PC-3 (cell line): ENCODE data around the gene CZIB.

ENCODE experiments used
- CTCF ChIP-seq: fragments of 300-600 bp; sonication (generic); conservative IDR thresholded peaks from 2 replicates; pipeline ENCODE4 v1.5.1; 2017; ENCODE audit warnings: antibody characterized with exemption, low read depth, mild to moderate bottlenecking, low read length
- EZH2 ChIP-seq: fragments of 300-600 bp; sonication (generic); IDR thresholded peaks from one replicate; pipeline ENCODE4 v1.6.1; 2017; ENCODE audit warnings: antibody characterized with exemption, mild to moderate bottlenecking, low read length; ENCODE audit not compliant: unreplicated experiment

- TF ChIP-seq CTCF (no peak), EZH2 (no peak)
Measured at GRCh38 chr1:53197291-53198200, 22.9 kb downstream of the CZIB start.
